GM19043 (cell line): Measurements from ENCODE around the gene MBNL1.

ENCODE experiments used
- ATAC-seq: cut with Tn5 transposase; IDR thresholded peaks from one replicate; pipeline ENCODE4 v1.9.1; 2021; ENCODE audit warnings: low read depth; ENCODE audit not compliant: unreplicated experiment

Gene MBNL1

DNA sequence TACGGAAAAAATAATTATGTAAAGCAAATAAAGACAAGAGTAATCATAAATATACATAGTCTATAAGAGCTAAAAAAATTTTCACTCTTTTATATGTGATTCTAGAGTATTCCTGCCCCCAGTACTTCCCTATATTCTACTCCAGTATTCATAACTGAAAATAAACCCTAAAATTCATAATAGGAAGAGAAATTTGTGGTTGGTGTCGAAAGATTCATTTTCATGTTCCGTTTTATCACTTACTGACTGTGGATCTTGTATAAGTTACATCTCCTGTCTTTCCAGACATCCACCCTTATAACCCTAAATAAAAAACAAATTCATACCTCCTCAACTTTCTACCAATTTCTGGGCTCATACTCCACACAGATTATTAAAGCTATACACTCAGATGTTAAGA is 16.0 kb upstream of the MBNL1 start:
- ATAC-seq, result no peak

DNA sequence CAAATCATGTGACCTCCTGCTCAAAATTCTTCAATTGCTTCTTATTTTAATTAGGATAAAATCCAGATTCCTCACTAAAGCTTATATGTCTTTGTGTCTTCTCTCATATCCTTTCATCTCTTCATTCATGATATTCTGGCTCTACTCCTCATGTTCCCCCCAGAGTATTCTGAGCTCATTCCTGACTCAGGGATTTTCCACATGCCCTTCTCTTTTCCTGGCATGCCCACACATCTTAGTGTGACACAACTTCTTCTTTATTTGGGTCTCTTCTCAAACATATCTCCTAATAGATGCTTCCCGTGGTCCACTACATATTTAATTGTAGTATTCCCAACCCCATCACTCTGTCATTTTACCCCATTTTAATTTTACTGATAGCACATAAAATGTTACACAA is 15.2 kb upstream of the MBNL1 start:
- no peak for ATAC-seq

DNA sequence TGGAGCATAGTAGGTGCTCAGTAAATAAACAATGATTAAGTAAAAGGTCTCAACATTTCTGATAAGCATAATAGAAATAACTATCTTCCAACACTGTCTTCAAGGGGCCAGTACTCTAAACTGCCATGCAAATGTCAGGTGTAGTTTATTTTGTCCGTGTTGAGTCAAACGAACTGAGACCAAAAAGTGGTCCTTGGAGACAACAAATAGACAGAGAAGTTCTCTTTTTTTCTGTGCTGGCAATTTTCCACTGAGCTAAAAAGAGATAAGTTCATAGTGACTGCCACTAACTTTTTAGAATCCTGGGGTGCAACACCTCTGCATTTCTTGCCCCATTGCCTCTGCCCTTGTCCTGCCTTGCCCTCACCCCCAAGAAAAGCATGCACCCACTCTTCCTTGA is 14.7 kb upstream of the MBNL1 start:
- ATAC-seq, result no peak

DNA sequence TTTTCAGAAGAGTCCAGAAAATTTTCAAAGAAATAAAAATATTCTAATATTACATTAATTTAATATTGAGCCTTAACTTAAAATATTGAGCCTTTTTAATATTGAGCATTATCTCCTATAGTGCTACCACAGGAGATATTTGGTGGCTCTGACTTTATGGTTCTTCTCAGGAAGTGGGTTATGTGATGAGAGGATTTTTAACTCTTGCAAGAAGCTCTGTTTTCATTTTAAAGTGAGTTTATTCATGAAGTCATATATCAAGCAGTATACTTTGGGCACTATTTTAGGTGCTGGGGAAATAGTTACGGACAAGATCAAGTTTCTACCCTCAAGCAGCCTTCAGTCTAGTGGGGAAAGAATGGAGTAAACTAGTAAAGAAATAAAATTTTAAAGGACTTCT is 13.4 kb upstream of the MBNL1 start:
- ATAC-seq, result no peak

DNA sequence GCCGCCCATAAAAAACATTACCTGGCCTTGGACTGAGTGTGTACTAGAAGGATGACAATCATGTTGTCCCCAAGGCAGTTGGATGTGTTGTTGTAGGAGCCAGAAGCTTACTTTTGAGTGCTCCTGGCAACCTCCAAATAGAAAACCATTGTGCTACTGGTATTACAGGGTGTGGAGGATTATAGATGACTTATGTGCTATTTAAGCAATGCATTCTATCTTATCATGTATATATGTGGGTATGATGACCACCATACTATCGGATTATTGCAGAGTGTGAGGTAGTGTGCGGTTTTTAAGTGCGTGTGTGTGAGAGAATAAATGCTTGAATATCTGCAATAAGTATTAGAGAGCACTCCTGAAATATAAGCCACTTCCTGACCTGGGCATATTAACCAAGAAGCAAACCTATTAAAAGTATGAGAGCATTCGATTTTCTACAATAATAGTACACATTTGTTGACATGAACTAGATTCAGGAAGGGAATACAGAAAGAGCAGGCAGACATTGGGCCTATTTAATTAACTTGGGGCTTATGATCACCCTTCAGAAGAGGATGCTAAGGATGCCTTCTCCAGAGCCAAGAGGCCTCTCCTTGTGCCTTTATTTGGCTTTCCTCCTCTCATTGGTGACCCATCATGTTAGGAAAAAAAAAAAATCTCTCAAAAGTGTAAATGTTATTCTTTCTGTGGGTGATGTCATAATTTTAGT is 11.7 kb upstream of the MBNL1 start:
- no peak for ATAC-seq

- peak; percentile 89 for ATAC-seq
Measured at GRCh38 chr3:152257563-152258035, 11.1 kb upstream of the MBNL1 start.

- ATAC-seq, result no peak
Measured at GRCh38 chr3:152258448-152259393, 10.0 kb upstream of the MBNL1 start.

DNA sequence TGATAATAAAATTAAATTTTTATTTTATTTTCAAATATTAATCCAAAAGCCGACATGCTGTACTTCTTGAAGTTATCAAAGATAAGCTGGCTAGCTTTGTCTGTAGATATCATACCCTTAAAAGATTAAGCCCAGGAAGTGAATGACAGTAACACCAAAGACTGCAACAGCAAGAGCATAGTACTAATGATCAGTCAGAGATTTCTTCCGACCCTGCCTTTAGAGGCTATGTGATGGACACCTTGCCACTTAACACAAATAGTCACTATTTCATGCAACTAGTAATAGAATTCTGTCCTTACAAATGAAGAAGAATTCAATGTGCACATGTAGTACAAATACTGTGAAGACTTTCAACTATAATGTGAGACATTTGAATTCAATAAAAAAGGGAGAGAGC is 9.3 kb upstream of the MBNL1 start:
- ATAC-seq, result no peak

DNA sequence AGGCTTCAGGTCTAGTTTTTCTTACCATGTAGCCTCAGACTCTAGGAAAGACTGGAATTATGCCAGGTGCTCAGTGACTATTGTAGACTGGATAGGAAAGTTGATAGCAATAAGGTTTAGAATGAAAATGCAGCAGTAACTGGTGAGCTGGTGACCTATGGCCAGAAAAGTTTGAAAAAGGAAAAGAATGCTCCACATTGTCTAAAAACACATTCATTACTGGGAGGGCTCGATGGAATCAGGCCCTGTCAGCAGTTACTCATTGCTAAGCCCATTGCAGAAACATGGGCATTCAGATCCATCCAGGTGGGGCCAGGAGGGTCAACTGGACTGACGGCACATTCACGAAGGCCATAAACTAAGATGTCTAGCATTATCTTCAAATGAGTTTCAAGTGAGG is 8.7 kb upstream of the MBNL1 start:
- no peak for ATAC-seq

- ATAC-seq, result no peak
Measured at GRCh38 chr3:152260529-152260928, 8.2 kb upstream of the MBNL1 start.

DNA sequence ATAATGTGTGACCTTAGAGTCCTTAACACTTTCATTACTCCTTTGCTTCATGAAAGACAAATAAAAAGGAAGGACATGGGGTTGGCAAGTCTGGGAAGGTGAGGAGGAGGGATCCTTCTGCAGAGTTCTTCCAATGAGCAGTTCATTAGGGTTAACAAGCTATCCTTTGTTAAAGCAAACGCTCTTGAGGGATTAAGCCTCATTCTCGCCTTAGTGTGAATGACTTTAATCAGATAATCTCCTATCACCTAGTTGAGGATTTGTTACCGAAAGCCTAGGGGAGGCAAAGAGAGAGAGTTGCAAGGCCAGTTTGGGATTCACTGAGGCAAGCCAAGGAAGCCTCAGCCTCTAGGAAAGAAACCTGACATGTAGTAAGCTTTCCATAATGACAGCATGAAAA is 7.4 kb upstream of the MBNL1 start:
- ATAC-seq, result no peak

DNA sequence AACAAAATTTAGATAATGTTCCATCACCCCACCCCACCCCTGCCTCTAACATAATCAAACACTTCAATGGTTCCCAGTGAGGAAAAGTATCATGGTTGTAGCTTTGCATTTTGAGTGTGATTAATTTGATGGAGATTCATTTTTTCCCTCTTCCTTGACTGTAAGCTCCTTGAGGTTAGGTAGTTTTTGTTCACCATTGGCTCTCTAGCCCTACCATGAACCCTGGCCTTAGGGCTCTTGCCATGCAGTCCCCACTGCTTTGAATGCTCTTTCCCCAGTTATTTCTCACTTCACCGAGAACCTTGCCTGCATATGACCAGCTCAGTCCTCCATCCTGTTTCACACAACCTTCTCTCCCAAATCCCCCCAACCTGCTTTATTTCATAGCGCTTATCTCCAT is 5.0 kb upstream of the MBNL1 start:
- ATAC-seq, result no peak

GRCh38 chr3:152264378-152264777 is 4.4 kb upstream of the MBNL1 start:
- no peak for ATAC-seq

DNA sequence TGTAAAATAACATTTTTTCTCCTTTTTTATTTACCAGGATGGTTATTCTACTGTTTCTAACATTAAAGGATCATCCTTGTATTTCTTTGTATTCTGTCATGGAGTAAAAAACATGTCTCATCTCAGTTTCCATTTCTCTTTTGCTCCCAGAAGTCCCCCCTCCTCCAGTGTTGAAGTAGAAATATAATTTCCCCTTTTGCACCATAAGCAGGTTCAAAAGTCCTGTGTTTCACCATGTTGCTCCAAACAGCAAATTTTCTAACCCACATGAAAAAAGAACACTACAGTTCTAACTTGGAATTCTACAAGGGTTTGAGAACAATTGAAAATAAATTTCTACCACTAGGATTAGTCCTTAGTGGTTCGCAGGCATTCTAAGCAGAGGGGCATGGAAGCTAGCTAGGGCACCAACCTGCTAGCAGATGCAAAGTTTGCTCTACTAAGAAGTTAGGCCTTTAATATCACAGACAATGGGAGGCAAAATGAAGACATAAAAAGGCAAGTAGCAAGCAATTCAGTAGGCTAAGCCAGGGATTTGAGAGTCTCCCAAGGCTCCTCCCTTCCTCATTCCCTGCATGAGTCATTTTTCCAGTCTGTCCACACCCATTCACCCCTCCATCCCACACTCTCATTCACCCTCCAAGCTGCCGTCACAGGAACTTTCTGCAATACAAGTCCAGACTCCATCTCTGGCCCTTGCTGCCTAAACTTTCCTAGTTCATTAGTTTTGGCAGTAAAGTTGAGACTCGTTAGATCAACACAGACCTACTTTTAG is 2.3 kb upstream of the MBNL1 start:
- ATAC-seq, result no peak

DNA sequence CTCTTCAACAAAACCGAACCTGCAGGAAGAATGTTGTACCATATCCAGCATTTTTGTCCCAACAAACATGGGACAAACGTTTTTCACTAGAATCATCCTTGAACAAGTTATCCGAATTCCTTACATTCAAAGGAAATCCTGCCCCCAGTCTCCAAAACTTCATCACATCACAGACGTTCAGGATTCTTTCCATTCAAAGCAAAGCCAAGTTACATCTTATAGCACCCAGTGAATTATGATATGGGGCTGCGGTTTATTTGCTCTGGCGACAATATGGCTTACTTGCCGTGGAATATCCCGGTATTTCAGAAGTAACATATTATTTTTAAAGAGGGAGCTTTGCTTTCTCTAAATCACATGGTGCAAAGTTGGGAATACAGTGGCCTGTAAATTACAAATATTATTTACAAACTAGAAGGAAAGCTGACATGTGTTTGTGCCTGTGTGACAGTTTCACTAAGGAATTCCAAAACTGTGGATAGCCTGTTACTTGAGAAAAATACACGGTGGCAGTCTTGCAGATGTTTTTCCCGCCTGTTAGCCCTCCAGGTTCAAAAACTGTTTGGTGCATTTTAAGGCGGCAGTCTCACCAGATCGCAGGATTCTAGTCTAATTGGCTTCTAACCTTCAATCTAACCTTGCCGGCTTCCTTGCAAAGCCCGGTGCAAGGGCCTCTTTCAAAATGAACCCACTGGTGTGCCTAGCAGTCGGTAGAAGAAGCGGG is 736 bp upstream of the MBNL1 start:
- no peak for ATAC-seq

DNA sequence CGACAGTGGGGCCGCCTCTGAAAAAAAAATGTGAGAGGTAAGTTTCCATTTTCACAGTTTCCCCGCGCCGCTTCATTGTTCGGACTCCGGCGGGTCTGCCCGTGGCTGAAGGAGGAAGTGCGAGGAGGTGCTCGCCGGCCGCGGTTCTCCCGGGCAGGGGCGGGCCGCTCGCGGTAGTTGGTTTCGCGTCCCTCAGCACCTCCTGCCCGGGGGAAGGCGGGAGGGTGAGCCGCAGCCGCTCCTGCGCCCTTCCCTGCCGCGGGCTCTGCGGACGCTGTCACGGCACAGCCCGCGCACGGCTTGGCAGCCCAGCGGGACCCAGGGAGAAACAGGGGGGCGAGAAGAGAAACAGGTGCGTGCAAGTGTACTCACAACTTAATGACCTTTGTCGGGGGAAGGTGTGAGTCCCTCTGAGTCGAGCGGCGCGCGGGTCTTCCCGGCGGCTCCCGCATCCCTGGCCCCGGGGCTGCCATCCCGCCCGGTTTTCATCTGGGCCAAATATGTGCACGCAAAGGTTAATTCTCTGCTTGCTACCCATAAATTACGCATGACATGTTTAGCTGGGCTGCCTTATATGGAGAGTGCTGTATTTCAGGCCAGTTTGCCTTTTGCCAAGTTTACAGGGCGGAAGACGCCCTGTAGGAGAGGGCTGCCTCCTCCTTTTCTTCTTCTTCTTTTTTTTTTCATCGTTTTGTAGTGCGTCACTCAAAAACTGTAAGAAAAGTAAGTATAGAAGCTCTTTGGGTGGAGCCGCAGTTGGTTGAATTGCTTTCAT is 514 bp downstream of the MBNL1 start:
- peak; percentile 51 for ATAC-seq

DNA sequence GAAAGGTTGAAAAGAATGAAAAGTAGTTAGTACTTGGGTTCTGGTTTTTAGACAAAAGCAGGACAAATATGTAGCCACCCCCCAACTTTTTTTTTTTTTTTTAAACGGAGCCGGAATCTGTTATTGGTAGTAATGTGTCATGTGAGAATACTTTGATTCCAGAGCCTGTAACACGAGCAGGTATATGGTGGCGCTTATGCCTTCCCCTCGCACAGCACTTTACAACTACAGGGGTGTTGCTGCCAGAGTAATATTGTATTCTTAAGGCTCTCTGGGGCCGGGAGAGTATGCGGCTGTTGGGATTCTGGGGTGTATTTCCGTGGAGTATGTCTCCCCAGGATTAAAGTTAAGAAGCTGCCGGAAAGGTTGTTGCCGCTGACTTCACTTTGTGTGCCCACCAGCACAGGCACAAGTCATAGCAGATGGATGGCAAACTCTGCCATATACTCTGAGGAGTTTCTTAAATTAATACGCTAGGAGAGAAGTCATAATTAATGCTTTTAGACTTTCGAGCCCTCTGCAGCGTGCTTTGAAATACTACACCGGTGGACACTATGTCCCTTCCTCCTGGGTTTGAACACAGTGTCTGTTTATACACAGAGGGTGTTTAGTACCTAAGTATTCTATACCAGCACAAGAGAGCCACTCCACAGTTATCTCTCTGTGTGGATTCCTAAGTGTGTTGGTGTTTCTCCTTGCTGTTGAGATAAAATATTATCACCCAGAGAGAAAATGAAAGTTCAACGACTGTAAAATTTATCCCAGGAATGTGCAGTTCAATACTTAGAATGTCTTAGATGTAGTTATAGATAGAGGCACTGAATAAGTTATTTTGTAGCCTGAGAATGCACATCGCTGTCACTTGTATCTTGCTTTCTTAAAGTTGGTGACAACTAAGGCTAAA is 1.4 kb downstream of the MBNL1 start:
- ATAC-seq, result no peak

DNA sequence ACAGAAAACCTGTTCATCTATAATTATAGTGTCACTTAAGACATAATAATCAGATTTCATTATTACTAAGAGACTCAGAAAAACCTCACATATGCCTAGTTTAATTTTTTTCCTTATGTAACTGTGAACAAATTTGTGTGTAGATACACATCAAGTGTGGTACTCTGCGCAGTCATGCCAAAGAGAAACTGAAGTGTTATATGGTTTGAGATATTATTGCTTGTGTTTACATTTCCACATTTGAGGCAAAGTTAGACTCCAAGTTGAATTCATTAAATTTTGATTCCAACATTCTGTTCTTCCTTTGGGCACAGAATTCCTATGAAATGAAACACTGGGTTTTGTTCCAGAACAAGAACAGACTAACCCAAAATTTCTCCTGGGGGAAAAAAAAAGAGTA is 2.2 kb downstream of the MBNL1 start:
- ATAC-seq, result no peak
